MM.1S (cell line): ENCODE data around the gene ERMAP.

Experiments
- EZH2phosphoT487 ChIP-seq: fragments of 300-600 bp; sonication (generic); IDR thresholded peaks from 2 replicates; pipeline ENCODE4 v1.6.1; 2018; ENCODE audit warnings: antibody characterized with exemption, low read length
- TF ChIP-seq, protein P1 (sequence below): fragments of 300-600 bp; sonication (generic); IDR thresholded peaks from 2 replicates; pipeline ENCODE4 v1.5.1; 2016; ENCODE audit warnings: antibody characterized with exemption, low read length, mixed read lengths

DNA sequence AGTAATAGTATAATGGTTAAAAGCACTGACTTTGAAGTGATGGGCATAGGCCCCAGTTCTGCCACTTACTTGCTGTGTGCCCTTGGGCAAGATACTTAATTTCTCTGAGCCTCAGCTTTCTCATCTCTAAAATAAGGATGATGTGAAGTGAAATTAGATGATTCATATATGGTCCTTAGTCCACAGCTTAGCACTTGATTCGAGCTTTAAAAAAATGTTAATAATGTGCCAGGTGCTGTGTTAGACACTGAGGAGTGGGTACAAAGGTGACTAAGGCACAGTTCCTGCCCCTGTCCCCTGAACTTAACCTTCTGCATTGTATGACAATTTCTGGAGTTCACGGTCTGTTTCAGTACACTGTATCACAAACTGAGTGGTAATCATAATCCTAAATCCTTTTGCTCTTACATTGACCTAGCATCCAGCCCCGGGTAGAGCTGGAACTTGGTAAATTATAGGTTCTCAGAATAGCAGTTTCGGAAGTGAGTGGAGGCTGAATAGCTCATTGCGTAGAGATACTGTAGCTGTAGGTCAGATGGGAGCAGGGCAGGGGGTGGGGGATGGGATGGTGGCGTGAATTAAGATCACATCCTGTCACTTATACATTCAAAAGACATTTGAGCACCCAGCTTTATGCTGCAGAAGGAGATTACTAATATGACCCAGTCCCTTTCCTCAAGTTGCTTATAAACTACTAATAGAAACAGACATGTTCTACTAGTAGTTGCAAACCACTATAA is 31.0 kb downstream of the ERMAP start:
- TF ChIP-seq, protein P1, sequence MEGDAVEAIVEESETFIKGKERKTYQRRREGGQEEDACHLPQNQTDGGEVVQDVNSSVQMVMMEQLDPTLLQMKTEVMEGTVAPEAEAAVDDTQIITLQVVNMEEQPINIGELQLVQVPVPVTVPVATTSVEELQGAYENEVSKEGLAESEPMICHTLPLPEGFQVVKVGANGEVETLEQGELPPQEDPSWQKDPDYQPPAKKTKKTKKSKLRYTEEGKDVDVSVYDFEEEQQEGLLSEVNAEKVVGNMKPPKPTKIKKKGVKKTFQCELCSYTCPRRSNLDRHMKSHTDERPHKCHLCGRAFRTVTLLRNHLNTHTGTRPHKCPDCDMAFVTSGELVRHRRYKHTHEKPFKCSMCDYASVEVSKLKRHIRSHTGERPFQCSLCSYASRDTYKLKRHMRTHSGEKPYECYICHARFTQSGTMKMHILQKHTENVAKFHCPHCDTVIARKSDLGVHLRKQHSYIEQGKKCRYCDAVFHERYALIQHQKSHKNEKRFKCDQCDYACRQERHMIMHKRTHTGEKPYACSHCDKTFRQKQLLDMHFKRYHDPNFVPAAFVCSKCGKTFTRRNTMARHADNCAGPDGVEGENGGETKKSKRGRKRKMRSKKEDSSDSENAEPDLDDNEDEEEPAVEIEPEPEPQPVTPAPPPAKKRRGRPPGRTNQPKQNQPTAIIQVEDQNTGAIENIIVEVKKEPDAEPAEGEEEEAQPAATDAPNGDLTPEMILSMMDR, result no peak
- TF ChIP-seq EZH2phosphoT487, result no peak
